Glutamatergic neuron (in vitro differentiated cells): Measurements from ENCODE around the gene MND1. TPM values are rescaled to one million over a fixed set of nuclear protein-coding genes. Genes with fewer than 3 reads are reported as not detected.

Experiments used
- DNase-seq: peaks from one replicate; pipeline ENCODE4 v3.0.0; 2022
- H3K27ac Mint-ChIP-seq: one replicate; pipeline ENCODE4 v1.8.0; 2020; ENCODE audit warnings: mild to moderate bottlenecking, mixed read lengths, inconsistent platforms; ENCODE audit not compliant: unreplicated experiment
- H3K27me3 Mint-ChIP-seq: one replicate; pipeline ENCODE4 v1.8.0; 2020; ENCODE audit warnings: mild to moderate bottlenecking, moderate library complexity, mixed read lengths, inconsistent platforms; ENCODE audit not compliant: unreplicated experiment
- H3K36me3 Mint-ChIP-seq: one replicate; pipeline ENCODE4 v1.8.0; 2020; ENCODE audit warnings: mild to moderate bottlenecking, mixed read lengths, inconsistent platforms; ENCODE audit not compliant: unreplicated experiment
- H3K4me1 Mint-ChIP-seq: one replicate; pipeline ENCODE4 v1.8.0; 2020; ENCODE audit warnings: mild to moderate bottlenecking, low read depth, mixed read lengths, inconsistent platforms; ENCODE audit not compliant: unreplicated experiment
- H3K4me3 Mint-ChIP-seq: one replicate; pipeline ENCODE4 v1.8.0; 2020; ENCODE audit warnings: mild to moderate bottlenecking, mixed read lengths, inconsistent platforms; ENCODE audit not compliant: unreplicated experiment
- H3K9me3 Mint-ChIP-seq: one replicate; pipeline ENCODE4 v1.8.0; 2020; ENCODE audit warnings: mild to moderate bottlenecking, moderate library complexity, mixed read lengths, inconsistent platforms; ENCODE audit not compliant: unreplicated experiment
- CTCF ChIP-seq: fragments of 200-600 bp; sonication (generic); IDR thresholded peaks from one replicate; pipeline ENCODE4 v1.5.0; 2021; ENCODE audit not compliant: partially characterized antibody, unreplicated experiment
- total RNA-seq: library from RNA; stranded (reverse); fragmentation: NEBNext Ultra II Directional; extraction: Animal tissue kit (Norgen Biotek cat#: 25700); gene quantifications from one replicate; pipeline ENCODE4 v1.2.1, GENCODE V29; 2021; ENCODE audit not compliant: unreplicated experiment

The MND1 gene
- total RNA-seq, 1 donor from 2014 or later: 2.0 TPM

GRCh38 chr4:153310793-153311192 lies 33.7 kb upstream of the MND1 start:
- H3K36me3 Mint-ChIP-seq: peaks cover 20% of the 10 kb centered on the region
- H3K4me3 Mint-ChIP-seq: no peak overlapping the region
- H3K27me3 Mint-ChIP-seq: no peaks in the 10 kb centered on the region
- DNase-seq: no peak
- H3K4me1 Mint-ChIP-seq: no peaks in the 10 kb centered on the region
- no peak overlapping the region for H3K27ac Mint-ChIP-seq
- peaks cover 3% of the 10 kb centered on the region for H3K9me3 Mint-ChIP-seq
- no peak for TF ChIP-seq CTCF

- no peak for DNase-seq
- no peak overlapping the region for H3K27ac Mint-ChIP-seq
- H3K36me3 Mint-ChIP-seq: peaks cover 4% of the 10 kb centered on the region
- no peaks in the 10 kb centered on the region for H3K27me3 Mint-ChIP-seq
- H3K4me3 Mint-ChIP-seq: no peak overlapping the region
- H3K9me3 Mint-ChIP-seq: peaks cover 2% of the 10 kb centered on the region
- H3K4me1 Mint-ChIP-seq: no peaks in the 10 kb centered on the region
- no peak for TF ChIP-seq CTCF
Observed at GRCh38 chr4:153314915-153315314, 29.6 kb upstream of the MND1 start.

GRCh38 chr4:153318696-153319320 lies 25.7 kb upstream of the MND1 start:
- no peaks in the 10 kb centered on the region for H3K4me1 Mint-ChIP-seq
- no peaks in the 10 kb centered on the region for H3K36me3 Mint-ChIP-seq
- no peaks in the 10 kb centered on the region for H3K27me3 Mint-ChIP-seq
- no peak overlapping the region for H3K27ac Mint-ChIP-seq
- H3K9me3 Mint-ChIP-seq: no peaks in the 10 kb centered on the region
- TF ChIP-seq CTCF: peak; percentile 42
- no peak for DNase-seq
- H3K4me3 Mint-ChIP-seq: no peak overlapping the region

GRCh38 chr4:153322791-153323190 lies 21.7 kb upstream of the MND1 start:
- Mint-ChIP-seq H3K27ac (no peak overlapping the region), H3K4me3 (no peak overlapping the region), H3K9me3 (peaks cover 1% of the 10 kb centered on the region), H3K36me3 (no peaks in the 10 kb centered on the region), H3K27me3 (no peaks in the 10 kb centered on the region), H3K4me1 (no peaks in the 10 kb centered on the region)
- TF ChIP-seq CTCF: no peak
- DNase-seq: no peak

GRCh38 chr4:153324046-153324445 lies 20.4 kb upstream of the MND1 start:
- Mint-ChIP-seq H3K36me3 (no peaks in the 10 kb centered on the region), H3K9me3 (peaks cover 1% of the 10 kb centered on the region), H3K27me3 (no peaks in the 10 kb centered on the region), H3K4me3 (no peak overlapping the region), H3K4me1 (no peaks in the 10 kb centered on the region), H3K27ac (no peak overlapping the region)
- no peak for TF ChIP-seq CTCF
- no peak for DNase-seq
